Measurements from ENCODE around the gene ZBTB37.
"Not testable (repeated sequence)": the region's sequence is repeated elsewhere in the genome, so short reads cannot be mapped to it uniquely, and the experiment has no call there.

The ZBTB37 gene

DNA sequence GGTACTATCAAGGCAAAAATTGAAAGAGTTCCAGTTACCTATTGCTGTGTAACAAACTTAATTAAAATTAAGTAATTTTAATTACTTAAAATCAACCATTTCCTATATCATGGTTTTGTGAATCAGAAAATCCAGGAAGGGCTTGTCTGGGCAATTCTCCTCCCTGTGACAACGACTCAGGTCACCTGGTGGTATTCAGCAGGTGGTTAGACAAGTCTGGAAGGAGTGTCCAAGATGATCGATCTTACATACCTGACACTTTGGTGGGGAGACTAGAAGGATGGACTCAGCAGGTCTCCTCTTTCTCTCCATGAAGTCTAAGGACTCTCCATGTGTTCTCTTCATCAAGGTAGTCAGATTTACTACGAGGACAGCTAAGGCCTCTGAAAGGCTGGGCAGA lies 26.0 kb downstream of the ZBTB37 start:
- H3K27ac ChIP-seq: no peak overlapping the region
- H3K4me3 ChIP-seq: no peak overlapping the region

DNA sequence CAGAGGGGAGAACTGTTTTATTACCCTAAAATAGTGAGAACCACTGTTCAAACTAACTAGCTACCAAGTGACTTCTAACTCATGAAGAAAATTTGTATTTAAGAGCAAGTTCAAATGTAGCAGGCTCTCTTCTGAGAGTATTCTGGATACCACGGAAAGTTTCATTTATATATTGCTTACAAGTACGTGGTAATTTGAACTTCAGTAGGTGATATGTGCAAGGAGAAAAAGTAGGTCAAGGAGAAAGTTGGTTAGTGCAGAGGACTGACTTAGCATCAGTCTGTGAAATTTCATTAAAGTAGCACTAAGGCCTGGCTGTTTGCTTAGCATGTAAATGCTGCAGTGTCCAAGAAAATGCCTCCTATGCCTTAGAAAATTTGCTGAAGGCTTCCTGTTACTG lies 32.2 kb downstream of the ZBTB37 start:
- H3K4me3 ChIP-seq: no peak overlapping the region
- no peak overlapping the region for H3K27ac ChIP-seq

DNA sequence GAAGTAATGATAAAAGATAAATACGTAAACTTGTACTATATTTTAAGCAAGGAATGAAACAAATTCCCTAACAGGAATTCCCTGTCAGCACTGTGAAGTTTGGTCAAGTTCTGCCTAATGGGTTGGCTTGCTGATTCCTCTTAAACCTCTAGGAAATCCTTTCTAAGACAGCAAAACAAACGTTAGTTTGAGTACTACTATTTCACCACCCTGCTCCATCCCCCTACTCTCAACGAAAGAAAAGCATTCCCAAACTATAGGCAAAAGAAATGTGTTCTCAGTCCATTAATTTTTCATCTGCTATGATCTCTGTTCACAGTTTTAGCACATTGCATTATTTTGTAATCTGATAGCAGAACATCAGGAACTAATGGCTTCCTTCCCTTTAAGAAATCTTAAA lies 32.8 kb downstream of the ZBTB37 start:
- no peak overlapping the region for H3K27ac ChIP-seq
- H3K4me3 ChIP-seq: no peak overlapping the region

DNA sequence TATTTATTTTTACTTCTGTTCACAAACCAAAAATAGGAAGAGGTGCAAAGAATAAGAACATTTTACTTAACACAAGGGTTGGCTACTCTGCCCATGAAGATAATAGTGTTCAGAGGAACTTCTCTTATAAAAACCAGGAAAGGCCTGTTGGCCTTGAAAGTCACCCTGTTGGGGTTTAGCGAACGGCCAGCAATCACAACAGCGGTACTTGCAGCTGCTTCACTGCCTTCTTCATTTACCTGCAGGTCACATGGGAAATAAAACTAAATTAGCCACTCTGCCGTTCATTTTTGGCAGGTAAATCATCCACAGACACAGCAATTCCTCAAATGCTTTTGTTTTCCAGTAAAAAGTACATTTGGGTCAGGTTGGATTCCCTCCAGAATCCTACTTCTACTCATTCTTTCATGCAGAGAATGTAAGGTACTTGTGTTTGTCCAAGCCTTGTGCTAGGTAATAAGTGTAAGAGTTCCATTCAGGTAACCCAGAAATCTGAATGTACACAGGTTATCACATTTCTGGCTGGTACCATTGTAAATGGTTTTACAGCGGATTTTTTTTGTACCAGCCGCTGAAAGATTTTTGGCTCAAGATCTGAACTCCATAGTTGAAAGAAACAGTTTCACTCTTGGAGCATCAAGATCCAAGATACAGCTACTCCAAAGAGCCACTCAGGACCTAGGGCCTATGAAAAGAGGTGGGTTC lies 35.8 kb downstream of the ZBTB37 start:
- no peak overlapping the region for H3K27ac ChIP-seq
- H3K4me3 ChIP-seq: no peak overlapping the region

DNA sequence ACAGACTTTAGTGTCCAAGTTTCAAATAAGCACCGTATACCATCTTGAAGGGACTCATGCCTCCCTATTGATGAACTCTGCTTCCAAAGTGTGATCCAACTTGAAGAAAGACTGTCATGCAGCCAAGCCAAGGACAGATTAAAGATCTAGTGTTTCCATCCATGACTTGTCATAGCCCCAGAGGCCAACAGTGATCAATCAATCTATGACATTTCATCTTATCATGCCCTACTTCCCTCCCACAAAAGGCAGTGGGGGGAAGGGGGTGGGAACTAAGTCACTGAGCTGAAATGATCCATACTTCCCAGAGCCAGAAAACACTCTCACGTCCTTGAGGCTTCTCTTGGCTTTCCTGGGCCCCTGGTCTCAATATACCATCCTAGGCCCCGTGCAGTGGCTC lies 44.9 kb downstream of the ZBTB37 start:
- H3K27ac ChIP-seq: no peak overlapping the region

DNA sequence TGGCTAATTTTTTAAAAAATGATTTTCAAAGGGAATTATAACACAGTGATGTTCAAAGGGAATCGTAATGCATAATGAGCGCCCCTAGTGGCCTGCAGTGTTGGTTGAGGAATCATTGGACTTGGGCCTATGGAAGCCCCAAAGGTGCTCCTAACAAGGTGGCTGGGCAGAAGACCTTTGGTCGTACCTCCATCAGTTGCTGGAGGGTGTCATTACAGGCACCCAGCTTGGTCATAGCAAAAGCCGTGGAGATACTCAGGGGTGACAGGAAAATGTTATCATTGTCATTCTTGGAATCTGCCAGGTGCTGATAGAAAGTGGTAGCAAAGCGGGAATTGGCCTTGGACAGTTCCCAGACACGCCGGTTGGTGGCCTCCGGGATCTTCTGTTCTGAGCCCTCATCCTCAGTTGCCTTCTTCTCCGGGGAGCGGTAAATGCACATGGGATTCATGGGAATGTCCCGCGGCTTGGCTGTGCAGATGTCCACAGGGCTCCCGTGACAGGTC lies 46.2 kb downstream of the ZBTB37 start:
- no peak overlapping the region for H3K27ac ChIP-seq
- no peak overlapping the region for H3K4me3 ChIP-seq

More for the DNA sequence above, 44.9 kb downstream of the ZBTB37 start:
- H3K4me3 ChIP-seq: no peak overlapping the region

DNA sequence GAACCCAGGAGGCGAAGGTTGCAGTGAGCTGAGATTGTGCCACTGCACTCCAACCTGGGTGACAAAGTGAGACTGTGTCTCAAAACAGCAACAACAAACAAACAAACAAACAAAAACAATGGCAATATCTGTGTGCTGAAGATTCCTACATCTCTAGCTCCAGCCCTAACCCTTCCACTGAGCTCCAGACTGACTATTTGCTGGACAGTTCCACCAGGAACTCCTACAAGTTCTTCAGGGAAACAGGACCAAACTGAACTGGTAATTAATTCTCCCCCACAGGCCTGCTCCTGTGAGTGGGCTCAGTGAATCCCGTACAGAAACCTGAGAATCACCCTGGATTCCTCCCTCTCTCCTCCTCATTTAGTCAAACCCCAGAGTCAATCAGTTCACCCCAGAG lies 47.4 kb downstream of the ZBTB37 start:
- no peak overlapping the region for H3K27ac ChIP-seq

DNA sequence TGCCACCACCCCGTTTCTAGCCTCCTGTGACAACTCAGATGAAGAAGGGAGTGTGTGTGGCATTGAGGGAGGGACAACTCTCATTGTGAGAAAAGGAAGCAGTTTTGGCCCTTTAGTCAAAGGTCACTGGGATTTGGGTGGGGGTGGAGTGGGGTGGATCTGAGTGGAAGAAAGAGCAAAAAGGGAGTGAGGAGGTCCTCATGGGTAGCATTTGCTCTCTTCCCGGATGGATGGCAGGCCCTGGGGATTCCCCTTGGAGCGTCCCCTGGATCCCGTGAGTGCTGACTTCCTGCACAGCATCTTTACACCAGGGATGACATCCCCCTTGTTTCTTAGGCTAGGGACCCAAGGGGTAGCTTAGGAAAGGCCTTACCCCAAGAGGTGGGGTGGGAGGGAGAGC lies 48.5 kb downstream of the ZBTB37 start:
- H3K4me3 ChIP-seq: no peak overlapping the region

More for the DNA sequence above, 47.4 kb downstream of the ZBTB37 start:
- no peak overlapping the region for H3K4me3 ChIP-seq

DNA sequence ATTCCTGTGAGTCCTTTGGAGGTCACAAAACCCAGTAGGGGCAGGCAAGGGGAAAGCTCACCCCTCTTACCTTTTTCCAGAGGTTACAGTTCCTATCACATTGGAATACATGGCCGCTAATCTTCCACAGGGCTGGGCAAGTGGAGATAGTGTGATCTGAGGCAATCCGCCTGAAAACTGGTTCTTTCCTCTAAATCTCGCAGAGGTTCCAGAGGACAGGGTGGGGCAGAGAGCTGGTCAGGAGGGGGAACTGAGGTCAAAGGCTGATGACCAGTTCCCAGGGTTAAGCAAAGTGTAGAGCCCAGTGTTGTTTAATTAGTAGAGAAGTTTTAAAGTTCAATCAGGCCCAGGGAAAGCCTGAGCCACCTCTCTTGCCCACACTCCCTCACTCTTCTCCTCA lies 49.0 kb downstream of the ZBTB37 start, which contains the start of gene SERPINC1:
Gene SERPINC1 (minus strand): TSS at position 179 of the 400 bp plus-strand sequence. CDS start 68 bp downstream, at position 111.
- Histone ChIP-seq H3K4me3 (no peak within 1 kb of the TSS), H3K27ac (no peak within 1 kb of the TSS)

More for the DNA sequence above, 48.5 kb downstream of the ZBTB37 start:
- H3K27ac ChIP-seq: no peak overlapping the region

DNA sequence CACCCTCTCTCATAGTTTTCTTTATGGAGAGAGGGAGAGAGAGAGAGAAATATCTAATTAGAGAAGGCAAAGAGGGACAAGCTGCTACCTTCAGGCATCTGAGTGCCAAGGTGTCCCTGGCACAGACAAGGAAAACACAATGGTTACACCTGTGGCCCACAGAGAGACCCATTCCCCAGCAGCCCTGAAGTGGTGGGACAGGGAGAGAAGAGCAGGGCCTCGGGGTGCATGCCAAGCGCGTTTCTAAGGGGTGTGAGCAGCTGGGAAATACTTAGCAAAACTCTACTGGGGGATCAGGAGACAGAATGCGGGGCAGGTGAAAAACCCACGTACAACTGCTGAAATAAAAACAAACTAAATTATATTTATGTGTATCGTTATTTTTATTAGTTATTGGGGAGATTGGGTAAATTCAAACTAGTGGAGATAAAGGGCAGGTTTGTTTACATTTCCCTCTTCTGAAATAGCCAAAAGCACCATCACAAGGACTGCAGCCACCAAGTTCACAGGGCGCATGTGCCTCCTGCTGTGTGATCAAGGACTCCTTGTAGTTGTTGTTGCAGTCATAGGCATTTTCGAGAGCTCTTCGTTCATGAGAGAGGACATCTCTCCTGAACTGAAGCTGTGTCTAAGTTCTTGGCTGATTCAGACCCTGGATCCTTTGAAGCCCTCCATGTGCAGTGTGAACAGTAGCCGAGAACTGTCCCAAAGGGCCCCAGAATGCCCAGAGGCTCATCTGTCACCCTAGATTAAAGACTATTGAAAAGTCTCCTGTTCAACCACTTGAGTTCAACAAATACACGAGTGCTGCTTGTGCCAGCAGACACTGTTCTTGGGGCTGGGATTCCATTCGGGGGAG lies 49.7 kb downstream of the ZBTB37 start:
- Histone ChIP-seq H3K4me3 (no peak overlapping the region), H3K27ac (no peak overlapping the region)

DNA sequence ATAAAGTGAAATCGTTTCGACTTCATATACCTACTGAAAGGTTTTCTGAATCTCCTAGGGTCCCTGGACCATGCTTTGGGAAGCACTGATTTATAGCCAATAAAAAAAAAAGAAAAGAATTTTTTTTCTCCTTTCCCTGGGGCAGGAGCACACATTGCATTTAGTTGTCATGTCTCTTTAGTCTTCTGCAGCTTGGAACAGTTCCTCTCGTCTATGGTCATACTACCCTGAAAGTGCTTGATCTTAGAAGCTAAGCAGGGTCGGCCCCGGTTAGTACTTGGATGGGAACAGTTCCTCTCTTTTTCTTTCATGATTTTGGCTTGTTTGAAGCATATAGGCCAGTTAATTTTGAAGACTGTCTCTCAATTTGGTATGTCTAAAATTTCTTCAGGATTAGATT lies 52.7 kb downstream of the ZBTB37 start:
- H3K27ac ChIP-seq: no peak overlapping the region

DNA sequence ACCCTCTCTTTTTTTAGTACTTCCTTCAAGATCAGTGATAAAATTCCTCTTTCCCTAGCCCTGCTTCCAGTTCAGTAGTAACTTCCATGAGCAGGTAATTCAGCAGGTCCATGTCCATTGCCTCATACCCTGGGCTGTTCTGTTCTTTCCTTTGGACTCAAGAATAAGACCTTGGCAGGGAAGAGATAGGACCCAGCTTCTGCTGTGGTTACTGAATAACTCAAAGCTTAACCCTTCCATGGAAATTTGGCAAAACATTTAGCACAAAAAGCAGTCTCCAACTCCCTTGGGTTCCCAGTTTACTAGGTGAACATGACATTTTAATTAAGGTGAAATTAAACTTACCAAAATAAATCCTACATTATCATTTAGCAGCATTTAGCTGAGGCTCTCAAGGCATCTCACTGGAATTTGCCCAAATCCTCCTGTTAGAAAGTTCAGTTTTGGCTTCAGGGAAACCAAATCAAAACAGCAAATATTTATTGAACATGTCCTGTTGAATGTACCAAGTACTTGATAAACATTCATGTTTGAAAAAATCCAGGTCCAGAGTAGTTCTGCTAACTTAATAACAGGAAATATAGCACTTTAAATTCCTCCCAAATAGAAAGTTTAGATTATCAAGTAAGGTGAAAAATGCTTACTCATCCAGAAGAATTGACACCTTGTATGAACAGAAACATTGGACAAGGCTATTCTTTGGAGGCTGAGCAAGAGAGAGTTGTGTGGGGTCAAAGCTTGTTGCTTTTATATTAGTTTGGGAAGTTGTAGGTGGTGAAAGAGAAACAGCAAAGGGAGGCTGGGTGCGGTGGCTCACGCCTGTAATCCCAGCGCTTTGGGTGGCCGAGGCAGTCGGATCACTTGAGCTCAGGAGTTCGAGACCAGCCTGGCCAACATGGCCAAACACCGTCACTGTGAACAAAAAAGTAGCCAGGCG lies 57.4 kb downstream of the ZBTB37 start:
- H3K27ac ChIP-seq: no peak overlapping the region
- no peak overlapping the region for H3K4me3 ChIP-seq

More for the DNA sequence above, 52.7 kb downstream of the ZBTB37 start:
- no peak overlapping the region for H3K4me3 ChIP-seq

DNA sequence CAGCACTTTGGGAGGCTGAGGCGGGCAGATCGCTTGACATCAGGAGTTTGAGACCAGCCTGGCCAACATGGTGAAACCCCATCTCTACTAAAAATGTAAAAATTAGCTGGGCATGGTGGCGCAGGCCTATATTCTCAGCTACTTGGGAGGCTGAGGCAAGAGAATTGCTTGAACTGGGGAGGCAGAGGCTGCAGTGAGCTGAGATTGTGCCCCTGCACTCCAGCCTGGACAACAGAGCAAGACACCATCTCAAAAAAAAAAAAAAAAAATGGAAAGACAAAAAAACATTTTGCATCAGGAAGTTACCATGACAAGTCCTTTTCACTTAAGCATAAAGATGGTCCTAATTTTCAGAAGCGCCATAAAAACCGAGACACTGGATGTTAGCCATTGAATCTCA lies 62.4 kb downstream of the ZBTB37 start:
- H3K4me3 ChIP-seq, H3K27ac ChIP-seq: not testable (repeated sequence)

DNA sequence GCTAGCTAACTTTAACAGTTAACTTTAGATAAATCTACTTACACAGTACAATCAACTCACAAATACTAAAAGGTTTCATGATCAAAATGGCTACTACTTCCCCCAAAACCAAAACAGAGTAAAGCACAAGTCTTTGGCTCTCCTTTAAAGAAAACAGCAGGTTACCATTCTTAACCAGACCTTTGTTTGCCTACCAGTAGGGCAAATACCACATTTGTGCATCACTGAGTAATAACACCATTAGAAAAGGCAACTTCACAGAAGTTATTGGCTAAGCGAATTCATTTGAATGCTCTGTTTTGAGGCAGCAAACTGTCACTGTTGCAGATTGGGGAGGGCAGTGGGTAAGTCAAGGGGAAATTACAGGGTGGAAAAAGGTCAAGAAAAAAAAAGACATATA lies 66.3 kb downstream of the ZBTB37 start:
- Histone ChIP-seq H3K4me3 (no peak overlapping the region), H3K27ac (no peak overlapping the region)

DNA sequence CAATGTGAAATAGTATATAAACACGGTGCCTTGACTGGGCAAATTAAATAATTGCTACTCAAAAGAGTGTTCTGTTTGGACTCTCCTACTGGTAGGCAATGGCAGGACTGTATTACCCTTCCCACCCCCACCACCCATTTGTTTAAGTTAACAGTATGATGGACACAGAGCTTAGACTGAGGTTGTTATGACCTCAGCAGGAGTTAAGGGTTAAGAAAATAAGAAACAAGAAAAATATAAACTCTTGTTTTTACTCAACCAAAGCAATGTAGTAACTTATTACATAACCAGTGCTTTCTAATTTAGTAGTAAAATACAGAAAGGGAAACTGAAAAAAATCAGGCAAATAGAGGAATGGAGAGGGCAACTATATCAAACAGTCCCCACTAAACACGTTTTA lies 68.9 kb downstream of the ZBTB37 start:
- Histone ChIP-seq H3K27ac (no peak overlapping the region), H3K4me3 (no peak overlapping the region)

DNA sequence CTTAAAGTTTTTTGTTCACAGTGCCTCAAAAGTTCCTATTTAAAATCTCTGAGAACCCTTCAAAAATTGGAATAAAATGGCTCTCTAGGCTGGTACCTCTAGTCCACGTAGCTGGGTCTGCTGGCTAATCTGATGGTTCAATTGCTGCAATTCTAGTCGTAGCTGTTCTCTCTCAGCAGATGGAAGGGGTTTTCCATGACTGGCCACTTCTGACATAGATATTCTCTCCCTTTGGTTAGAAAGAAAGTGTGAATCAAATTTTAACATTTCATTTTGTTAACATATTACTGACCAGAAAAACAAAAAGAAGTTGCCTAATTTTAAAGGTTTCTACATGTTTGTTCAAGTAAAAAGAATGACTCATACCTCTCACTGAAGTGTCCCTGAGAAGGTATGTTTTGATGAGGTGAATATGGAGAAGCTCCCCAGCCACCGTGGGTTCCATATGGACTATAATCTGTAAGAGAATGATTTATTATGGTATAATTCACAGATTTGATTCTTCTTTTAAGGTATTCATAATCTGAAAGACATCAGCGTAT lies 78.3 kb downstream of the ZBTB37 start:
- no peak overlapping the region for H3K27ac ChIP-seq

DNA sequence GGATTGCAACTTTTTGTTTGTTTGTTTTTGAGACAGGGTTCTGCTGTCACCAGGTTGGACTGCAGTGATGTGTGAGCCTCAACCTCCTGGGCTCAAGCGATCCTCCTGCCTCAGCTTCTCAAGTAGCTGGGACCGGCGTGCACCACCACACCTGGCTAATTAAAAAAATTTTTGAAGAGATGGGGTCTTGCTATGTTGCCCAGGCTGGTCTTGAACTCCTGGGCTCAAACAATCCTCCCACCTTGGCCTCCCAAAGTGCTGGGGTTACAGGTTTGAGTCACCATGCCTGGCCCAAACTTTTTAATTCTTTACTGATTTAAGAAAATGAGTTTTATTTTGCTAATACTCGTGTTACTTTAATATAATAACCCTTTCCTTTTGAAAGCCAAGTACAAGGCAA lies 80.4 kb downstream of the ZBTB37 start:
- Histone ChIP-seq H3K4me3 (no peak overlapping the region), H3K27ac (no peak overlapping the region)

More for the DNA sequence above, 78.3 kb downstream of the ZBTB37 start:
- no peak overlapping the region for H3K4me3 ChIP-seq
